CD4-positive, alpha-beta T cell (primary cell): ENCODE results near the gene MDM2. TPM values are rescaled to one million over a fixed set of nuclear protein-coding genes. Genes with fewer than 3 reads are reported as not detected.

Source experiments
- ATAC-seq: fragments of 200-7000 bp; cut with Tn5 transposase; one replicate; pipeline ENCODE4 v1.10.0; 2022; ENCODE audit warnings: mild to moderate bottlenecking; ENCODE audit not compliant: poor library complexity
- CTCF ChIA-PET: fragments of 350-600 bp; sonication (Branson Sonifier 250); formaldehyde crosslinking; loops from one replicate; lab custom pipeline; 2021; ENCODE audit warnings: antibody characterized with exemption, inconsistent platforms; lab: Charles Lee
- POLR2A ChIA-PET: fragments of 350-600 bp; sonication (Branson Sonifier 250); formaldehyde crosslinking; loops from one replicate; lab custom pipeline; 2021; ENCODE audit warnings: antibody characterized with exemption, inconsistent platforms; lab: Charles Lee
- DNase-seq, 14 experiments: peaks; one replicate each; pipeline ENCODE4 v3.0.0-alpha.2; 2013 to 2020; ENCODE audit warnings: mixed read lengths in 2 of 14
- H3K27ac ChIP-seq, 2 donors: one replicate each; pipeline versions ENCODE4 v1.5.1 to v1.7.0; 2013; ENCODE audit warnings: low read length in 2 of 2, low read depth in 1 of 2, mild to moderate bottlenecking in 1 of 2
- H3K27me3 ChIP-seq, 2 experiments: 1 replicate in 1 of 2; 2 replicates in 1 of 2; pipeline versions ENCODE4 v1.6.1 to v1.7.0; 2013; ENCODE audit warnings: low read length in 2 of 2, control low read depth in 1 of 2, mild to moderate bottlenecking in 1 of 2, moderate library complexity in 1 of 2; ENCODE audit not compliant: insufficient read depth in 2 of 2, control insufficient read depth in 1 of 2
- H3K36me3 ChIP-seq: one replicate; pipeline ENCODE4 v1.6.1; 2013; ENCODE audit warnings: low read length, control low read depth; ENCODE audit not compliant: insufficient read depth
- H3K4me1 ChIP-seq: one replicate; pipeline ENCODE4 v1.6.1; 2013; ENCODE audit warnings: low read length, control low read depth; ENCODE audit not compliant: insufficient read depth
- H3K4me3 ChIP-seq: one replicate; pipeline ENCODE4 v1.5.1; 2013; ENCODE audit warnings: mild to moderate bottlenecking, low read length, moderate library complexity
- H3K9me3 ChIP-seq, 2 experiments: 1 replicate in 1 of 2; 2 replicates in 1 of 2; pipeline versions ENCODE4 v1.6.1 to v1.7.0; 2013; ENCODE audit warnings: low read length in 2 of 2, mild to moderate bottlenecking in 2 of 2, control low read depth in 1 of 2, moderate library complexity in 1 of 2; ENCODE audit not compliant: control insufficient read depth in 1 of 2, insufficient read depth in 1 of 2
- H3K27ac Mint-ChIP-seq: one replicate; pipeline ENCODE4 v1.8.0; 2020; ENCODE audit warnings: mixed read lengths
- H3K27me3 Mint-ChIP-seq: one replicate; pipeline ENCODE4 v1.8.0; 2021; ENCODE audit warnings: mixed read lengths
- H3K36me3 Mint-ChIP-seq: one replicate; pipeline ENCODE4 v1.8.0; 2021; ENCODE audit warnings: low read depth, mixed read lengths
- H3K4me1 Mint-ChIP-seq: one replicate; pipeline ENCODE4 v1.8.0; 2021; ENCODE audit warnings: low read depth, mixed read lengths
- H3K4me3 Mint-ChIP-seq: one replicate; pipeline ENCODE4 v1.8.0; 2020; ENCODE audit warnings: mild to moderate bottlenecking, mixed read lengths
- H3K9me3 Mint-ChIP-seq: one replicate; pipeline ENCODE4 v1.8.0; 2020; ENCODE audit warnings: mixed read lengths
- intact Hi-C, 2 experiments: fragments of 100-400 bp; cut with DNase I in 1 of 2; cut with micrococcal nuclease in 1 of 2; formaldehyde crosslinking; loops; one replicate each; pipeline versions ENCODE4 v1.15.1 to v1.9.0; 2023 to 2025; cut with DNase I, micrococcal nuclease
- total RNA-seq, 174 experiments: library from RNA in 2 of 174; stranded (reverse) in 2 of 174; gene quantifications; one replicate each; pipeline ENCODE4 v1.2.3 and lab custom pipeline; 2021 to 2026
- TF ChIP-seq, protein P1 (sequence below): fragments of 200-600 bp; IDR thresholded peaks from one replicate; pipeline ENCODE4 v1.8.0; 2022; ENCODE audit warnings: antibody characterized with exemption, mild to moderate bottlenecking

The MDM2 gene
- total RNA-seq, 2 experiments from 2014 or later: 90.8 TPM

GRCh38 chr12:68871396-68871795 is 63.4 kb downstream of the MDM2 start:
- no peaks in the 10 kb centered on the region for H3K36me3 Mint-ChIP-seq
- Histone ChIP-seq H3K9me3 (no peaks in the 10 kb centered on the region), H3K4me1 (no peaks in the 10 kb centered on the region), H3K27ac (no peak overlapping the region), H3K4me3 (no peak overlapping the region), H3K36me3 (no peaks in the 10 kb centered on the region), H3K27me3 (peaks cover 0 to 2% of the 10 kb centered on the region in 2 experiments)
- H3K9me3 Mint-ChIP-seq: no peaks in the 10 kb centered on the region
- CTCF ChIA-PET: no interaction called here
- H3K27ac Mint-ChIP-seq: no peak overlapping the region
- TF ChIP-seq, protein P1, sequence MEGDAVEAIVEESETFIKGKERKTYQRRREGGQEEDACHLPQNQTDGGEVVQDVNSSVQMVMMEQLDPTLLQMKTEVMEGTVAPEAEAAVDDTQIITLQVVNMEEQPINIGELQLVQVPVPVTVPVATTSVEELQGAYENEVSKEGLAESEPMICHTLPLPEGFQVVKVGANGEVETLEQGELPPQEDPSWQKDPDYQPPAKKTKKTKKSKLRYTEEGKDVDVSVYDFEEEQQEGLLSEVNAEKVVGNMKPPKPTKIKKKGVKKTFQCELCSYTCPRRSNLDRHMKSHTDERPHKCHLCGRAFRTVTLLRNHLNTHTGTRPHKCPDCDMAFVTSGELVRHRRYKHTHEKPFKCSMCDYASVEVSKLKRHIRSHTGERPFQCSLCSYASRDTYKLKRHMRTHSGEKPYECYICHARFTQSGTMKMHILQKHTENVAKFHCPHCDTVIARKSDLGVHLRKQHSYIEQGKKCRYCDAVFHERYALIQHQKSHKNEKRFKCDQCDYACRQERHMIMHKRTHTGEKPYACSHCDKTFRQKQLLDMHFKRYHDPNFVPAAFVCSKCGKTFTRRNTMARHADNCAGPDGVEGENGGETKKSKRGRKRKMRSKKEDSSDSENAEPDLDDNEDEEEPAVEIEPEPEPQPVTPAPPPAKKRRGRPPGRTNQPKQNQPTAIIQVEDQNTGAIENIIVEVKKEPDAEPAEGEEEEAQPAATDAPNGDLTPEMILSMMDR: no peak
- H3K27me3 Mint-ChIP-seq: no peaks in the 10 kb centered on the region
- intact Hi-C loops: no loop called here
- POLR2A ChIA-PET: no interaction called here
- ATAC-seq (no peak), DNase-seq (no peak)
- H3K4me3 Mint-ChIP-seq: no peak overlapping the region
- H3K4me1 Mint-ChIP-seq: no peaks in the 10 kb centered on the region

DNA sequence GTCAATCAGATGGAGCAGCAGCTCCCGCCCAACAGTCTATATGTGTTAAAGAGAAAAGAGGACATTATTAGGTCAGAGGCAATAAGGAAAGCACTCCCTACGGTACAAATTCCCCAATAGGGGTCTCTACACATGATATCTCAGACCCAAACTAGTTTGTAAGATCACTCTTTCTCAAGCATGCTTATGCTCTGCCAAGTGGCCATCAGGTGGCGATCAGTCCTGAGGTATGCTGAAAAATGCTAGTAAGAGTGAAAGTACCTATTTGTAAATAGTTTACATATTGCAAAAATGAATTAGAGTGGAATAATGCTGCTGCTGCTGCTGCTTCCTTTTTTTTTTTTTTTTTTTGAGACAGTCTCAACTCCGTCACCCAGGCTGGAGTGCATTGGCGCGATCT is 63.9 kb downstream of the MDM2 start:
- DNase-seq (peak in 1 of 14 experiments; percentile 4), ATAC-seq (no peak)
- intact Hi-C loops: no loop called here
- H3K36me3 Mint-ChIP-seq: no peaks in the 10 kb centered on the region
- H3K4me1 Mint-ChIP-seq: no peaks in the 10 kb centered on the region
- H3K27me3 Mint-ChIP-seq: no peaks in the 10 kb centered on the region
- POLR2A ChIA-PET: no interaction called here
- H3K4me3 Mint-ChIP-seq: no peak overlapping the region
- H3K27ac Mint-ChIP-seq: no peak overlapping the region
- Histone ChIP-seq H3K27ac (no peak overlapping the region), H3K27me3 (peaks cover 0 to 2% of the 10 kb centered on the region in 2 experiments), H3K9me3 (no peaks in the 10 kb centered on the region), H3K4me3 (no peak overlapping the region), H3K36me3 (no peaks in the 10 kb centered on the region), H3K4me1 (no peaks in the 10 kb centered on the region)
- TF ChIP-seq, protein P1: no peak
- H3K9me3 Mint-ChIP-seq: no peaks in the 10 kb centered on the region
- CTCF ChIA-PET: no interaction called here

DNA sequence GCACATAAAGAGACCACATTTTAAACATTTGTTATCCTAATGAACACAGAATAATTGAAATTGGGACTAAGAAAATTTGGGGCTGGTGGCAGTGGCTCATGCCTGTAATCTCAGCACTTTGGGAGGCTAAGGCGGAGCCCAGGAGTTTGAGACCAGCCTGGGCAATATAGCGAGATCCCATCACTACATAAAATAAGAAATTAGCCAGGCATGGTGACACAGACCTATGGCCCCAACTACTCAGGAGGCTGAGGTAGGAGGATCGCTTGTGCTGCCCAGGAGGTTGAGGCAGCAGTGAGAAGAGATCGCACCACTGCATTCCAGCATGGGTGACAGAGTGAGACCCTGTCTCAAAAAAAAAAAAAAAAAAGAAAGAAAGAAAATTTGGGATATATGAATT is 65.3 kb downstream of the MDM2 start:
- no peak overlapping the region for H3K27ac ChIP-seq
- ChIA-PET POLR2A (no interaction called here), CTCF (no interaction called here)
- no peaks in the 10 kb centered on the region for H3K9me3 ChIP-seq
- Mint-ChIP-seq H3K9me3 (no peaks in the 10 kb centered on the region), H3K36me3 (no peaks in the 10 kb centered on the region), H3K4me3 (no peak overlapping the region), H3K4me1 (no peaks in the 10 kb centered on the region), H3K27ac (no peak overlapping the region), H3K27me3 (no peaks in the 10 kb centered on the region)
- TF ChIP-seq, protein P1: no peak
- peaks cover 0 to 2% of the 10 kb centered on the region in 2 experiments for H3K27me3 ChIP-seq
- intact Hi-C loops: no loop called here
- ATAC-seq (no peak), DNase-seq (no peak)
- H3K36me3 ChIP-seq: no peaks in the 10 kb centered on the region
- no peak overlapping the region for H3K4me3 ChIP-seq
- H3K4me1 ChIP-seq: no peaks in the 10 kb centered on the region
